GM19238 (cell line): Measurements from ENCODE around the gene OCA2.

ENCODE experiments used
- DNase-seq: peaks from one replicate; pipeline ENCODE4 v3.0.0; 2011; ENCODE audit warnings: low spot score; ENCODE audit not compliant: insufficient read length

OCA2 gene

DNA sequence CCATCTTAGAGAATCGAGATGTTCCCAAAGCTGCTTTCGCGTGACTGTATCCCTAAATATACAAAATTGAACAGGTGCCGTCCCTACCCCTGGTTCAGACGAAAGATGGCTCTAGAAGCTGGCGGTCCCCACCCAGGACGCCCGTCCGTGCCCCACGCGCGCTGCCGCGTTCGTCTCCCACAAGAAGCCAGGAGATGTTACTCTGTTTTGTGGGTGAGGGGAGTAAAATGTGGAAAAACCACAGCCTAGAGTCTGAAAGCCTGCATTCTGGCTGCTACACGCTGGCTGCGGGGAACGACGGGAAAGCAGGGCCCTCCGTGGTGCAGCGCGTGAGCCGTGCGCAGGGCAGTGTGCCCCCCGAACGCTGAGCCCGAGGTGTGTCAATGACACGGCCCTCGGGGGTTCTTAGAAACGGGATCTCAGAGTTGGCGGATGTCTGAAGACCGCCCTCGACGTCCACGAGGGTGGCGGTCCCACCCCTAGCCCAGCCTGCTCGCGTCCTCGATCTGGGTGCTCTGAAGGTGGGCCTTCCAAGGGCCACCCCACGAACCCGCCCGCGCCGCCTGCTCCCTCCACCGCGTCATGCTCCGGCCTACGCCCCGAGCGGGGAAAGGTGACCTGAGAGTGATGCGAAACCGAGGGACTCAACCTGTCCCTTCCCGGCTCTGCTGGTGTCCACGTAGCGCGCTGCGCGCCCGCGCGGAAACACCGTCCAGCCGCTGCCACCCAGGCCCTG lies 95.6 kb downstream of the OCA2 start:
- no peak for DNase-seq

DNA sequence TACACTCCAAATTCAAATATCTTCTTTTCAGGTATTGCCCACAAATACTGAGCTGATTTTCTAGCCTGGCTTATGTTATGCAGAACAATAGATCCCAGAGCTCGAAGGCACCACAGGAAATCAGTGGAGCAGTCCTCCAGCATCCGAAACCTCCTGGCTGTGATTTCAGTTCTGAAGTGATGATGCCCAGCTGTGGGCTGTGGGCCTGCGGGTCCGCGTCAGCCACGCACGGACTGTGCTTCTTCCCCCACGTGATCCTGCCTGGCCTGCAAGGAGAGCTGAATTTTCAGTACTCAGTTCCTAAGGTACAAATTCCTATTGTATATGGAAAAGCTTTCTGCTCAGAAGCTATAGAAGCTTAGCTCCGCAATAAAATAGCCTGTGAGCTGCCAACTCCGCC lies 96.2 kb downstream of the OCA2 start:
- DNase-seq, result no peak

DNA sequence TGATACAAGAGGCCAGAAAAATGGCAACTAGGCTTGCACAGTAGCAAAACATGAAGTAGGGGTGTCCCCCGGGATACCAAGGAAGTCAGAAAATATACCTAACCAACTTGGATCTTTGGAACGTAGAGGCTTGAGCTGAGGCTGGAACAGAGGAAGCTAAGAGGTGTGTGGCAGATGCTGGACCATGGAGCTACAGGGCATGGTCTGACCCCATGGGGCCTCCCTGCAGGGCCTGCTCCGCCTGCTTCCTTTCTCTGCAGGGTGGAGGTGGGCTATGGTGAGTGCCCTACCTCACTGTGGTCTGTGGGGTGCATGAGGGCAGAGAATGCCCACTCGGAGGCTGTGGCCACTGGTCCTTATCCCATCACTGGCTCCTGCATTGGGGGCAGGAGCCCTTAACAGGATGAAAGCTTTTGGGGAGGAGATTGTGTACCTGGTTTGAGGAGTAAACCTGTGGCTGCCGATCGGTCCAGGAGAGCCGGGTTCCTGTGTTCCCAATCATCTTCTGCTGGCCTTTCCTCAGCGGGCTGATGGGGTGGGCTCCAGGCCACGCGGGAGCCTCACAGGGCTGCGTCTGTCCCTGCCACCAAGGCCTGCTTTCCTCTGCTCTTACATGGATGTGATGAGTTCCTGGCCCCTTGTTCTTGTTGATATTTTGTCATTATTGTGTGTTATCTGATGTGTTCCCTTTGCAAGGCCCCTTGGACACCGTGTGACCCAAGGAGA lies 96.8 kb downstream of the OCA2 start:
- no peak for DNase-seq

DNA sequence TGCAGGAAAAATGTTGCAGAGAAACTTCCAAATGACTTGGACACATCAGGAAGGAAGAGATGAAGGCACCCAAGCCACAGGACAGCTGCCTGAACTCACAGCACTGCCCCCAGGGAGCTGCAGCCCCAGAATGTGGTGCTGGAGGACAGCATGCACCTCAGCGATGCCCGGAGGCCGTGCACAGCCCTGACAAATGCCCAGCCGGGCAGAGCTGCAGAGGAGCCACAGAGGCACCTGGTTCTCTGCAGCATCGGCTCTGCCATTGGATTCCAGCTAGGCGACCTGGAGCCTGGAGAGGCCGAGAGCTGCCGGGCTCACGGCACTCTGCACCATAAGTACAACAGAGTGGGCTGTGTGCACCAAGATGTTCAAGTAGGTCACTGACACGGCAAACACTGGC lies 97.5 kb downstream of the OCA2 start:
- DNase-seq, result no peak

- DNase-seq, result no peak
Measured at GRCh38 chr15:27993996-27994780, 104.9 kb downstream of the OCA2 start.

- no peak for DNase-seq
Measured at GRCh38 chr15:27993544-27993943, 105.6 kb downstream of the OCA2 start.

DNA sequence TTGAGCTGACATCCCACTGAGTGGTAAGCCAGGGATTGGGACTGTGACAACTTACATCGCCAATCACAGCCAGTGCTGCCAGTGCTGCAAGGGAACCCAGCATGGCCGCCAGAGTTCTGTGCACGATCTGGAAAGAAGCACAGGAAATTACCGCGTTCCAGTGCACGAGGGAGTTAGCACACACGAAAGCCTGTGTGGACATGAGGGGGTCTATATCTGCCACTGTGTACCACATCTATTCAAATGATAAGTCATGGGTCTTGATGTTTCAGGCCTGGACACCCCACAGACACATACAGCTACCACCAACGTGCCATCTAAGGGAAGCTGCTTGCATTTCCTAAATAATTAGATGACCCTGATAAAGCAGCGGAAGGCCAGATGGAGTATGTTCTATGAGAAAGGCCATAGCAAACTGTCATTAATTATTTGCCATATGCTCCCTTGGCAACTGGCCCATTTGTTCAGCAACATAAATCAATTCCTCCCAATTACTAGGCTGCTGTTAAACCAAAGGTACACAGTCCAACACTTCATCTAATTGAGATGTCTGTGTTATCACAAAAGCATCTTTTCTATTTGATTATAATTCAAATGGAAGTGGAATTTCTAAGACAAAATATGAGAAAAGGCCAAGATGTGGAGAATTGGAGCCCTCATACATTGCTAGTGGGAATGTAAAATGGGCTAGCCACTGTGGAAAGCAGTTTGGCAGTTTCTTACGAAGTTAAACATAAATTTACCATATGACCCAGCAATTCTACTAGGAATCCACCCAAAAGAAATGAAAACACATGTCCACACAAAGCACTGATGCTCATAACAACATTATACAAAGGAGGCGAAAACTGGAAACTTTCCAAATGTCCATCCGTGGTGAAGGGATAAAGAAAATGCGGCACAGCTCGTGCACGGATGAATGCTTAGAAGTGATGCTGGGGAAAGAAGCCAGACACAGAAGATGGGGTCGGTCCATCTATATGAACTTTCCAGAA lies 108.3 kb downstream of the OCA2 start:
- no peak for DNase-seq

DNA sequence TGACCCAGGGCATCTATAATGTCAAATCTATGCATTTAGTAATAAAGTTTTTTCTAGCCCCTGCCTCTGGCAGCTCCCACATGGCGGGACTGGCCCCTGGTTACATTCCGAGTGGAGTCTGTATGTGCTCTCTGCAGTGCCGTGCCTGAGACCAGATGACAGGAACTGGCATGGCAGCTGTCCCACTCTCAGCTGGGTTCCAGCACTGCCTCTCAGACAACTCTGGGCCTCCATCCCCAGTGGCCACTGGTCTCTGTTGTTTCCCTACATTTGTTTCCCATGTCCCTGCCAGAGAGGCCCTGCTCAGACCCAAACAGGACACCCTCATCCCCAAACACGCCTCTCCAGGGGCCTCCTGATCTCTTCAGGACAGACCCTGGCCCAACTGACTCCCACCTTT lies 109.3 kb downstream of the OCA2 start:
- DNase-seq, result no peak

DNA sequence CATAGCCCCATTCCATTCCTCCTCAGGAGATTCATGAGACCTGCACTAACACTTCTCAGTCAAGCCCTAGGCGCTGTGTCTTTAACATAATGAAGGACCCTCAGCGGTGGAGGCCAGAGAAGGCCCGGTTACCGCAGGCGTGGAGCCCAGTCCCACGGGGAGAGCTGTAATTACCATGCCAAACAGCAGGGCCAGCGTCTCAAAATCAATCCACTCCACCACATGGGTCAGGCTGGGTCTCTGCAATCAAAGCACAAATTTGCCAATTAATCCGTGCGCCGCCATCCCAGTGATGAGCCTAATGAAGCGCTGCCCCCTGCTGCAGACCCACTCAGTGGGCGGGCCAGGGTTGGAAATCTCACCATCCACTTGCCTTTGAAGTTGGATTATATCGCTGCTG lies 109.7 kb downstream of the OCA2 start:
- no peak for DNase-seq

DNA sequence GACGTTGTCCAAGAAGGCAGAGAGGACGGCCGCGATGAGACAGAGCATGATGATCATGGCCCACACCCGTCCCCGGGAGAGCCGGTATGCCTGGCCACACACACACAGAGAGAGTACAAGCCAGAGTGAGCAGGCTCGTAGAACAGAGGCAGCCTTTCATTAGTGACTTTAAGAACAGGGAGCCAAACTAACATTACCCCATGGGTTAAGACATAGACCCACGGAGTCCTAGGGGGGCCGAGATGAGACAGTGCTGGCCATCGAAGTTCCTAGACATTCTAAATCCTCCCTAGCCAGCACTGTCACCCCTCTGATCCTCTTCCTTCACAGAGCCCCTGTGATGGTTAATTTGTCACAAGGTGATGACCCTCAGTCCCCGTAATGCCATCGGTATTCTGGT lies 114.0 kb downstream of the OCA2 start:
- DNase-seq, result no peak

DNA sequence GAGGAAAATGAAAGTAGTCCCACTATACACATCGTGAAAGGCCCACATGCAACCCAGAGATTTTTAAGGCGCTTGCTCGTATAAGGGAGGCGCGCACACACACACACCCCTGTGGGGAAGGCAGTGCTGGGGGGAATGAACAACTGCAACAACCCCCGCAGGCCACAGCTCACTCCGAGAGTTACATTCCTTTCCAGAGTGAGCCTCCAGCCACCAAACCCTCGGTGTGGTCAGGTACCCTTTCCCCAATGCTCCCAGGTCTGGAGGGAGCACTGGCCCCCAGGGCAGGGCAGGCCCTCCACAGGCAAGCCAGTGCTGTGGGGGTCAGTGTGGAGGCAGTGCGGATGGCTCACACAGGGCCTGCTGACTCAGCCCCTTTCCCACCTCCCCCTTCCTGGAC lies 115.6 kb downstream of the OCA2 start:
- DNase-seq, result no peak

DNA sequence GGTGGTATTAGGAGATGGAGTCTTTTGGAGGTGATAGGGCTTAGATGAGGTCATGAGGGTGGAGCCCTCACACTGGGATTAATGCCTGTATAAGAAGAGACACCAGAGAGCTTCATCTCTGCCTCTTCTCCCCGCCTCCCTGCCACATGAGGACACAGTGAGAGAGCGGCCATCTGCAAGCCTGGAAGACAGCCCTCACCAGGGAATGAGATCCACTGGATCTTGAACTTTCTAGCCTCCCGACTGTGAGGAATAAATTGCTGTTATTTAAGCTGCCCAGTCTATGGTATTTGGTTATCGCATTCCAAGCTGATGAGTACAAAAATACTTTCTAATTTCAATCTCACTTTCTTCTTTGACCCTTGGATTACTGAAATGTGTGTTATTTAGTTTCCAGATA lies 121.4 kb downstream of the OCA2 start:
- DNase-seq, result no peak

GRCh38 chr15:27973886-27974285 lies 125.2 kb downstream of the OCA2 start:
- no peak for DNase-seq

DNA sequence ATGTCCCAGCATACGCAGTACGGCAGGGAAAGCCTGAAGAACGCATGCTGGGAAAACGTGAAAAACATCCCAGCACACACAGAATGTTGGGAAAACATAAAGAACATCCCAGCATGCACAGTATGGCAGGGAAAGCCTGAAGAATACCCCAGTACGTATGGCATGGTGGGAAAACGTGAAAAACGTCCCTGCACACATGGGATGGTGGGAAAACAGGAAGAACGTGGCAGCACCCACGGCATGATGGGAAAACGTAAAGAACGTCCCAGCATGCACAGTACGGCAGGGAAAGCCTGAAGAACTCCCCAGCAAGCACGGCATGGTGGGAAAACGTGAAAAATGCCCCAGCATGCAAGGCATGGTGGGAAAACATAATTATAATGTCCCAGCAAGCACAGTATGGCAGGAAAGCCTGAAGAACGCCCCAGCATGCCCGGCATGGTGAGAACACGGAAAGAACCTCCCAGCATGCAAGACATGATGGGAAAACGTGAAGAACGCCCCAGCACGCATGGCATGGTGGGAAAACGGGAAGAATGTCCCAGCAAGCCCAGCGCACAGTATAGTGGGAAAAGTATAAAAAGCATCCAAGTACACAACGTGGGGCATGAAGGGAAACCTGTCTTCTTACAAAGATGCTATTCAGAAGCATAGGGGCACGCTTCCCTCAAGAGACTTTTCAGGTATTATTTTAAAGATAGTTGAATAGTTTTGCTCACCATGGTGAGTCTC lies 128.3 kb downstream of the OCA2 start:
- DNase-seq, result no peak

DNA sequence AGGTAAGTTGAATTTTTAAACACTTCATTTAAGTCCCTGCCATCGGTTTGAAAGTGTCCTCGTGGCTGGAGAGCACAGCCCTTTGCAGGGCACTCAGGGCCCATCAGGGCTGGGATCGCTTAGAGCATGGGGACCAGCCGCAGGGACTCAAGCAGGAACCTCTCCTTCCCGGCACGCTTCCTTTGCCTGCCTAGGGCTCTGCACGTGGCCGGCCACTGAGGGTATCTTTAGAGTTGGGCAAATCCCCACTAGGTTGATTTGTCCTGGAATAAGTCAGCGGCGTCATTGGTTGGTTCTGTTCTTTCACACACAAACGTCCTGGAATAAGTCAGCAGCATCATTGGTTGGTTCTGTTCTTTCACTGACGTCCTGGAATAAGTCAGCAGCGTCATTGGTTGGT lies 131.6 kb downstream of the OCA2 start:
- DNase-seq, result no peak

GRCh38 chr15:27965546-27965945 lies 133.6 kb downstream of the OCA2 start:
- no peak for DNase-seq

DNA sequence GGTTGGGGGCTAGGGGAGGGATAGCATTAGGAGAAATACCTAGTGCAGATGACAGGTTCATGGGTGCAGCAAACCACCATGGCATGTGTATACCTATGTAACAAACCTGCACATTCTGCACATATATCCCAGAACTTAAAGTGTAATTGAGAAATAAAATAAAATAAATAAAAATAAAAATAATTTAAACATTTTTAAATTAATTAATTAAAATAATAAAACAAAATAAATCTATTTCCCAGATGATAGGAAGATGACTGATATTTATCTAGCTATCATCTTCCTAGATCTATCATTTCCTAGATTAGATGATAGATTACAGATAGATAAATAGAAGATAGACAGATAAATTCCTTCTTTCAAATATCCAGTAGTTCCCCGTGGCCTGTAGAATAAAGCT lies 137.3 kb downstream of the OCA2 start:
- DNase-seq, result no peak

- DNase-seq, result no peak
Measured at GRCh38 chr15:27958911-27959578, 140.1 kb downstream of the OCA2 start.

GRCh38 chr15:27956285-27956684 lies 142.8 kb downstream of the OCA2 start:
- no peak for DNase-seq

DNA sequence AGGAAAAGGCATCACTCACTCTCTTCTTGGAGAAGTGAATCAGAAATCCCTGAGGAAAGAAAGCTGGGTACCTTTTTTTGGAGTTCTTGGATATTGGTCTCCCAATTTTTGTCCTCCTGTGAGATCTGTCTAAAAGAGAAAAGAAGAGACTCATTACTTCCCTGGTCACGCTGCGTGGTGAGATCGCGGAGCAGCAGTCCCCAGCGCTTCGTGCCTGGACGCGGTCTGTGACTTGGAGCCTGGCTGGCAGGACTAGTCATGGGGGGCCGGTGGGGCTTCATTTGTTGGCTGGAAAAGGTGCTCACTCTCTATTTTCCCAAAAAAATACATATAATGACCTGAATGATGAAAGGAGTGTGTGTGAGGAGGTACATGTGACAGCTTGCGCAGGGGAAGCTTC lies 144.0 kb downstream of the OCA2 start:
- no peak for DNase-seq
